Liver (tissue), 3 donors: ENCODE results near the gene GADL1.

ENCODE experiments used
- ATF3 ChIP-seq: IDR thresholded peaks from 2 replicates; pipeline ENCODE4 v1.6.1; 2016; ENCODE audit warnings: antibody characterized with exemption
- CTCF ChIP-seq: fragments of 150-350 bp; IDR thresholded peaks from 2 replicates; pipeline ENCODE4 v1.5.1; 2017; ENCODE audit warnings: improper control_type of control experiment, low read depth, low read length; ENCODE audit not compliant: missing input control
- EGR1 ChIP-seq, 2 donors: IDR thresholded peaks; 2 replicates each; pipeline ENCODE4 v1.6.1; 2016 to 2018; ENCODE audit warnings: antibody characterized with exemption in 2 of 2, low read depth in 2 of 2
- FOXA2 ChIP-seq: IDR thresholded peaks from 2 replicates; pipeline ENCODE4 v1.6.1; 2016; ENCODE audit warnings: antibody characterized with exemption
- GABPA ChIP-seq, 2 donors: IDR thresholded peaks in 1 of 2; conservative IDR thresholded peaks in 1 of 2; 2 replicates each; pipeline ENCODE4 v1.6.1; 2016; ENCODE audit warnings: antibody characterized with exemption in 2 of 2, mild to moderate bottlenecking in 1 of 2, moderate library complexity in 1 of 2
- HNF4A ChIP-seq, 2 donors: conservative IDR thresholded peaks; 2 replicates each; pipeline ENCODE4 v1.6.1; 2016; ENCODE audit warnings: antibody characterized with exemption in 2 of 2, mild to moderate bottlenecking in 2 of 2
- JUND ChIP-seq, 2 donors: IDR thresholded peaks; 2 replicates each; pipeline ENCODE4 v1.6.1; 2016; ENCODE audit warnings: antibody characterized with exemption in 2 of 2
- MAX ChIP-seq: IDR thresholded peaks from 2 replicates; pipeline ENCODE4 v1.6.1; 2016; ENCODE audit warnings: antibody characterized with exemption
- TAF1 ChIP-seq: conservative IDR thresholded peaks from 2 replicates; pipeline ENCODE4 v1.6.1; 2016; ENCODE audit warnings: antibody characterized with exemption, mild to moderate bottlenecking
- YY1 ChIP-seq: IDR thresholded peaks from 2 replicates; pipeline ENCODE4 v1.6.1; 2016; ENCODE audit warnings: antibody characterized with exemption, mild to moderate bottlenecking
- ZBTB33 ChIP-seq: IDR thresholded peaks from 2 replicates; pipeline ENCODE4 v1.6.1; 2016; ENCODE audit warnings: antibody characterized with exemption
- donor health status: healthy.
- donor health status: healthy.

GRCh38 chr3:30893678-30894325, 659 bp downstream of the GADL1 start:
- no peak for TF ChIP-seq CTCF
- TF ChIP-seq YY1: no peak
- no peak for TF ChIP-seq TAF1
- no peak for TF ChIP-seq GABPA (IDR thresholded peaks at IDR 0.05 in 1 of 2, conservative IDR thresholded peaks at IDR 0.05 in 1 of 2)
- TF ChIP-seq JUND (IDR thresholded peaks at IDR 0.05): no peak
- no peak for TF ChIP-seq MAX
- TF ChIP-seq HNF4A (conservative IDR thresholded peaks at IDR 0.05): no peak
- TF ChIP-seq ZBTB33: no peak
- no peak for TF ChIP-seq ATF3
- TF ChIP-seq FOXA2: no peak
- TF ChIP-seq EGR1 (IDR thresholded peaks at IDR 0.05; ENCODE audit: low read depth in 2 of 2): no peak
